ENCODE data around the gene CAMTA1. TPM values are rescaled to one million over a fixed set of nuclear protein-coding genes. Genes with fewer than 3 reads are reported as not detected.

CAMTA1 gene
- polyA plus RNA-seq, 1 of the 3 experiments (the other 2 are of a cell fraction) = 63.1 TPM

- POLR2A ChIA-PET = no interaction called here
- DNase-seq = no peak
- 55% methylated on average over 8 of the region's 8 CpGs for WGBS (ENCODE audit: low lambda C conversion rate)
- Histone ChIP-seq H4K20me1 (ENCODE audit: insufficient read depth) (no peaks in the 10 kb centered on the region), H3K4me1 (ENCODE audit: control insufficient read depth in 1 of 2, insufficient read depth in 2 of 2, low read depth in 1 of 2, low read length in 1 of 2) (peaks cover 0 to 6% of the 10 kb centered on the region in 2 experiments; a peak in 1 of 4 replicates), H3K79me2 (ENCODE audit: insufficient read depth) (no peaks in the 10 kb centered on the region), H3K9me3 (no peaks in the 10 kb centered on the region), H3K27ac (ENCODE audit: low read depth in 2 of 2, low read length in 1 of 2) (no peak overlapping the region), H3K4me3 (ENCODE audit: low read depth in 2 of 2, low read length in 1 of 2) (no peak overlapping the region), H3K36me3 (replicated peaks in 1 of 2; ENCODE audit: control insufficient read depth in 1 of 2, insufficient read depth in 2 of 2, low read length in 1 of 2) (no peaks in the 10 kb centered on the region), H3F3A (replicated peaks; ENCODE audit: insufficient read depth) (no peaks in the 10 kb centered on the region), H3K27me3 (ENCODE audit: insufficient read depth) (no peaks in the 10 kb centered on the region), H3K9ac (no peak overlapping the region), H3K9me2 (no peaks in the 10 kb centered on the region), H3K4me2 (no peak overlapping the region), H2AFZ (ENCODE audit: low read depth) (no peak overlapping the region)
- TF ChIP-seq NRF1 (IDR thresholded peaks at IDR 0.05; ENCODE audit: low read depth, low read length) (no peak), FOXM1 (IDR thresholded peaks at IDR 0.05; ENCODE audit: low read depth) (no peak), ZBTB33 (IDR thresholded peaks at IDR 0.05; ENCODE audit: borderline replicate concordance, low read depth) (no peak), RCOR1 (IDR thresholded peaks at IDR 0.05; ENCODE audit: low read length) (no peak), FOSL2 (IDR thresholded peaks at IDR 0.05; ENCODE audit: borderline replicate concordance, low read depth) (no peak), MAX (IDR thresholded peaks at IDR 0.05; ENCODE audit: low read depth) (no peak), TEAD4 (IDR thresholded peaks at IDR 0.05; ENCODE audit: borderline replicate concordance, insufficient read depth) (no peak), GABPA (IDR thresholded peaks at IDR 0.05; ENCODE audit: low read depth) (no peak), REST (IDR thresholded peaks at IDR 0.05; ENCODE audit: low read depth, low read length) (no peak), POLR2AphosphoS5 (IDR thresholded peaks at IDR 0.05; ENCODE audit: low read depth, low read length) (no peak), YY1 (IDR thresholded peaks at IDR 0.05; ENCODE audit: low read depth) (no peak), MXI1 (IDR thresholded peaks at IDR 0.05; ENCODE audit: low read depth, low read length) (no peak), NFIC (IDR thresholded peaks at IDR 0.05; ENCODE audit: borderline replicate concordance) (no peak), SIN3A (IDR thresholded peaks at IDR 0.05; ENCODE audit: borderline replicate concordance, low read depth, low read length) (no peak), CTCF (IDR thresholded peaks at IDR 0.05) (no peak), RAD21 (IDR thresholded peaks at IDR 0.05; ENCODE audit: low read length) (no peak), USF1 (IDR thresholded peaks at IDR 0.05; ENCODE audit: borderline replicate concordance, low read depth) (no peak)
- CTCF ChIA-PET = interaction anchor here (0.9 to 2.0 kb wide), 5 partner anchors 8 to 97 kb away, joined by 3 to 10 read pairs (median 4); no protein-coding TSS in a partner anchor
Measured at GRCh38 chr1:7110321-7110720, 325.1 kb downstream of the CAMTA1 start.
